K562 (cell line): ENCODE data around the gene DCTN2. TPM values are rescaled to one million over a fixed set of nuclear protein-coding genes. Genes with fewer than 3 reads are reported as not detected.
A peak's percentile ranks its signal among the peaks of the same experiment; 100 is the strongest.

Experiments
- C11orf30 ChIP-seq: fragments of 450-650 bp; IDR thresholded peaks from 2 replicates; pipeline ENCODE4 v1.6.1; 2016; ENCODE audit warnings: low read depth, mild to moderate bottlenecking
- FOXJ3 ChIP-seq: sonication (generic); formaldehyde crosslinking; IDR thresholded peaks from 2 replicates; pipeline ENCODE4 v1.4.0; 2020; ENCODE audit warnings: mild to moderate bottlenecking, missing genetic modification reagents
- HBP1 ChIP-seq: fragments of 450-650 bp; formaldehyde crosslinking; IDR thresholded peaks from 2 replicates; pipeline ENCODE4 v1.4.0; 2022; ENCODE audit warnings: missing genetic modification characterization
- HDAC6 ChIP-seq: IDR thresholded peaks from 2 replicates; pipeline ENCODE4 v1.6.1; 2012; ENCODE audit warnings: low read depth, mild to moderate bottlenecking, control low read depth, inconsistent platforms, low read length, moderate library complexity
- MCM5 ChIP-seq: fragments of 450-650 bp; IDR thresholded peaks from 2 replicates; pipeline ENCODE4 v1.6.1; 2016; ENCODE audit warnings: low read depth
- MYBL2 ChIP-seq, 2 experiments: fragments of 450-650 bp in 1 of 2; sonication (generic) in 1 of 2; formaldehyde crosslinking in 1 of 2; IDR thresholded peaks; 2 replicates each; pipeline versions ENCODE4 v1.6.1 to v1.8.1; 2017 to 2022; ENCODE audit warnings: borderline replicate concordance in 1 of 2, inconsistent platforms in 1 of 2, low read depth in 1 of 2, mild to moderate bottlenecking in 1 of 2, missing genetic modification reagents in 1 of 2, moderate library complexity in 1 of 2
- PHB ChIP-seq: fragments of 250-450 bp; sonication (Bioruptor Pico); IDR thresholded peaks from 2 replicates; pipeline ENCODE4 v1.5.0; 2021
- PURB ChIP-seq: sonication (generic); formaldehyde crosslinking; IDR thresholded peaks from 2 replicates; pipeline ENCODE4 v1.9.0; 2021; ENCODE audit warnings: low read depth, mild to moderate bottlenecking, missing genetic modification reagents
- YBX1 ChIP-seq: fragments of 450-650 bp; IDR thresholded peaks from 2 replicates; pipeline ENCODE4 v1.7.1; 2016; ENCODE audit warnings: mild to moderate bottlenecking
- ZNF318 ChIP-seq, 2 experiments: fragments of 450-650 bp; IDR thresholded peaks; 2 replicates each; pipeline ENCODE4 v1.6.1; 2016; ENCODE audit warnings: mild to moderate bottlenecking in 2 of 2, borderline replicate concordance in 1 of 2, low read depth in 1 of 2, moderate library complexity in 1 of 2
- ZSCAN32 ChIP-seq: fragments of 450-650 bp; formaldehyde crosslinking; IDR thresholded peaks from 2 replicates; pipeline ENCODE4 v1.4.0; 2020; ENCODE audit warnings: mild to moderate bottlenecking, moderate library complexity
- polyA plus RNA-seq, 8 experiments: library from polyadenylated mRNA; depleted of rRNA in 4 of 8; stranded (reverse) in 5 of 8; unstranded in 3 of 8; fragments of >200 nt; fragmentation: Nextera tagmentation in 2 of 8; fragmentation: Illumina TruSeq in 1 of 8; extraction: Ambion mirVana in 2 of 8; extraction: Trizol in 1 of 8; gene quantifications; 2 replicates each; pipeline versions ENCODE4 v1.2.1 to v1.2.3, GENCODE V29; 2011 to 2014; ENCODE audit warnings: inconsistent platforms in 1 of 8, missing spikeins in 1 of 8
- total RNA-seq, 7 experiments: library from RNA; depleted of rRNA in 6 of 7; stranded (reverse); fragments of >200 nt in 6 of 7; fragmentation: Illumina TruSeq in 2 of 7; extraction: Trizol in 2 of 7; gene quantifications; 2 replicates each; pipeline versions ENCODE4 v1.2.1 to v1.2.3, GENCODE V29; 2011 to 2021; ENCODE audit warnings: low replicate concordance in 1 of 7
- TF ChIP-seq, protein P1 (sequence below): fragments of 450-650 bp; IDR thresholded peaks from 2 replicates; pipeline ENCODE4 v1.6.1; 2014; ENCODE audit warnings: low read depth, mild to moderate bottlenecking, moderate library complexity, borderline replicate concordance
- TF ChIP-seq, protein P2 (sequence below): fragments of 250-450 bp; sonication (Bioruptor Pico); IDR thresholded peaks from 2 replicates; pipeline ENCODE4 v1.9.0; 2021; ENCODE audit warnings: mild to moderate bottlenecking, inconsistent platforms

DCTN2 gene
- total and polyA plus RNA-seq, 9 of the 15 experiments (the other 6 are each of a cell fraction or from before 2014, with no cell fraction given), result 43.6 to 270 (median 125) TPM

- TF ChIP-seq MYBL2 (IDR thresholded peaks at IDR 0.05; ENCODE audit: low read depth) (no peak), MYBL2 (CRISPR knock-in tag; IDR thresholded peaks at IDR 0.05; ENCODE audit: borderline replicate concordance) (no peak), HDAC6 (no peak), FOXJ3 (CRISPR knock-in tag) (no peak), MCM5 (no peak), ZNF318 (IDR thresholded peaks at IDR 0.05; ENCODE audit: borderline replicate concordance in 1 of 2, low read depth in 1 of 2) (no peak), PURB (no peak), ZSCAN32 (CRISPR knock-in tag) (peak; percentile 95), PHB (CRISPR knock-in tag) (0 out of 2 replicates have a peak, but pooled peaks have one; percentile 46), C11orf30 (peak; percentile 77), HBP1 (CRISPR knock-in tag) (no peak), YBX1 (no peak)
- TF ChIP-seq, protein P1, sequence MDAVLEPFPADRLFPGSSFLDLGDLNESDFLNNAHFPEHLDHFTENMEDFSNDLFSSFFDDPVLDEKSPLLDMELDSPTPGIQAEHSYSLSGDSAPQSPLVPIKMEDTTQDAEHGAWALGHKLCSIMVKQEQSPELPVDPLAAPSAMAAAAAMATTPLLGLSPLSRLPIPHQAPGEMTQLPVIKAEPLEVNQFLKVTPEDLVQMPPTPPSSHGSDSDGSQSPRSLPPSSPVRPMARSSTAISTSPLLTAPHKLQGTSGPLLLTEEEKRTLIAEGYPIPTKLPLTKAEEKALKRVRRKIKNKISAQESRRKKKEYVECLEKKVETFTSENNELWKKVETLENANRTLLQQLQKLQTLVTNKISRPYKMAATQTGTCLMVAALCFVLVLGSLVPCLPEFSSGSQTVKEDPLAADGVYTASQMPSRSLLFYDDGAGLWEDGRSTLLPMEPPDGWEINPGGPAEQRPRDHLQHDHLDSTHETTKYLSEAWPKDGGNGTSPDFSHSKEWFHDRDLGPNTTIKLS, result peak; percentile 91
- TF ChIP-seq, protein P2, sequence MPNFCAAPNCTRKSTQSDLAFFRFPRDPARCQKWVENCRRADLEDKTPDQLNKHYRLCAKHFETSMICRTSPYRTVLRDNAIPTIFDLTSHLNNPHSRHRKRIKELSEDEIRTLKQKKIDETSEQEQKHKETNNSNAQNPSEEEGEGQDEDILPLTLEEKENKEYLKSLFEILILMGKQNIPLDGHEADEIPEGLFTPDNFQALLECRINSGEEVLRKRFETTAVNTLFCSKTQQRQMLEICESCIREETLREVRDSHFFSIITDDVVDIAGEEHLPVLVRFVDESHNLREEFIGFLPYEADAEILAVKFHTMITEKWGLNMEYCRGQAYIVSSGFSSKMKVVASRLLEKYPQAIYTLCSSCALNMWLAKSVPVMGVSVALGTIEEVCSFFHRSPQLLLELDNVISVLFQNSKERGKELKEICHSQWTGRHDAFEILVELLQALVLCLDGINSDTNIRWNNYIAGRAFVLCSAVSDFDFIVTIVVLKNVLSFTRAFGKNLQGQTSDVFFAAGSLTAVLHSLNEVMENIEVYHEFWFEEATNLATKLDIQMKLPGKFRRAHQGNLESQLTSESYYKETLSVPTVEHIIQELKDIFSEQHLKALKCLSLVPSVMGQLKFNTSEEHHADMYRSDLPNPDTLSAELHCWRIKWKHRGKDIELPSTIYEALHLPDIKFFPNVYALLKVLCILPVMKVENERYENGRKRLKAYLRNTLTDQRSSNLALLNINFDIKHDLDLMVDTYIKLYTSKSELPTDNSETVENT, result peak; percentile 60; the same call in 1 of the 2 replicates
These were observed 59.2 kb downstream of the DCTN2 start, which contains the start of gene MARS1 (continued) for GRCh38 chr12:57487597-57488401.
